D721Med (cell line): ENCODE measurements around the gene CEP128.

Source experiments
- DNase-seq: peaks from one replicate; pipeline ENCODE4 v3.0.0; 2011; ENCODE audit warnings: low spot score; ENCODE audit not compliant: insufficient read length
- FAIRE-seq: peaks from 2 replicates; lab custom pipeline; 2011; peaks lifted over from hg19 to GRCh38; lab: Jason Lieb, UNC
- TF ChIP-seq, protein P1 (sequence below): IDR thresholded peaks from 2 replicates; pipeline ENCODE4 v1.5.1; 2012; ENCODE audit warnings: mild to moderate bottlenecking, control low read depth; ENCODE audit not compliant: insufficient read depth; ENCODE audit errors: missing control alignments

The CEP128 gene

DNA sequence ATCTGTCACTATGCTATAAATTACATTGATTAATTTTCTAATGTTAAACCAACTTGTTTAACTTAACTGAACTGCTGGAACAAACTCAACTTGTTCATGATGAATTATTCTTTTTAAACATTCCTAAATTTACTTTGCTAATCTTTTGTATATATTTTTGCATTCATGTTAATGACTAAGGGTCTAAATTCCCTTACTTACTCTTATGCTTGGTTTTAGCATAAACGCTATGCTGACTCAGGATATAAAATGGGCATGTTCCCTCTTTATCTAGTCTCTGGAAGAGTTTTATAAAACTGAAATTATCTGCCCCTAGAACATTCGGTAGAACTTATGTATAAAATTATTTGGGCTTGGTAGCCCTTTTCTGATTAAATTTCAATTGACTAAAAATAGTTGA lies 387.4 kb downstream of the CEP128 start:
- DNase-seq (no peak), FAIRE-seq (no peak)
- TF ChIP-seq, protein P1, sequence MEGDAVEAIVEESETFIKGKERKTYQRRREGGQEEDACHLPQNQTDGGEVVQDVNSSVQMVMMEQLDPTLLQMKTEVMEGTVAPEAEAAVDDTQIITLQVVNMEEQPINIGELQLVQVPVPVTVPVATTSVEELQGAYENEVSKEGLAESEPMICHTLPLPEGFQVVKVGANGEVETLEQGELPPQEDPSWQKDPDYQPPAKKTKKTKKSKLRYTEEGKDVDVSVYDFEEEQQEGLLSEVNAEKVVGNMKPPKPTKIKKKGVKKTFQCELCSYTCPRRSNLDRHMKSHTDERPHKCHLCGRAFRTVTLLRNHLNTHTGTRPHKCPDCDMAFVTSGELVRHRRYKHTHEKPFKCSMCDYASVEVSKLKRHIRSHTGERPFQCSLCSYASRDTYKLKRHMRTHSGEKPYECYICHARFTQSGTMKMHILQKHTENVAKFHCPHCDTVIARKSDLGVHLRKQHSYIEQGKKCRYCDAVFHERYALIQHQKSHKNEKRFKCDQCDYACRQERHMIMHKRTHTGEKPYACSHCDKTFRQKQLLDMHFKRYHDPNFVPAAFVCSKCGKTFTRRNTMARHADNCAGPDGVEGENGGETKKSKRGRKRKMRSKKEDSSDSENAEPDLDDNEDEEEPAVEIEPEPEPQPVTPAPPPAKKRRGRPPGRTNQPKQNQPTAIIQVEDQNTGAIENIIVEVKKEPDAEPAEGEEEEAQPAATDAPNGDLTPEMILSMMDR: no peak

DNA sequence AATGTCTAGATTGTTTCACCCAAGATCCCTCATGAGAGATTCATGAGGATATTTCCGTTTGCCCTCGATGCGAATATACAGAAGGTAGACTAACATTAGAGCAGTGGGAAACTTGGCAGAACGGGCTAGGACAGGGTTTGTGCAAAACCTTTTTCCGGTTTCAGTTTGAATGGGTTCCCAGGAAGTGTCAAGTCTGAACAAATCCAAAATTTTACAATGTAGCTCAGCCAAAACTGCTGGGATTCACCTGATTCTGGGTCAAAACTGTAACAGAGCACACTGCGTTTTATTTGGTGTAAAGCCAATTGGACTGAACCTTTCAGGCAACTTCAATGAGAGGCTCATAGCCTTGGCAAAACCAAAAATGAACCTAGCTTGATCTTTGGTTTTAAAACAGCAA lies 392.4 kb downstream of the CEP128 start:
- TF ChIP-seq, protein P1: no peak
- FAIRE-seq: no peak
- DNase-seq: no peak

DNA sequence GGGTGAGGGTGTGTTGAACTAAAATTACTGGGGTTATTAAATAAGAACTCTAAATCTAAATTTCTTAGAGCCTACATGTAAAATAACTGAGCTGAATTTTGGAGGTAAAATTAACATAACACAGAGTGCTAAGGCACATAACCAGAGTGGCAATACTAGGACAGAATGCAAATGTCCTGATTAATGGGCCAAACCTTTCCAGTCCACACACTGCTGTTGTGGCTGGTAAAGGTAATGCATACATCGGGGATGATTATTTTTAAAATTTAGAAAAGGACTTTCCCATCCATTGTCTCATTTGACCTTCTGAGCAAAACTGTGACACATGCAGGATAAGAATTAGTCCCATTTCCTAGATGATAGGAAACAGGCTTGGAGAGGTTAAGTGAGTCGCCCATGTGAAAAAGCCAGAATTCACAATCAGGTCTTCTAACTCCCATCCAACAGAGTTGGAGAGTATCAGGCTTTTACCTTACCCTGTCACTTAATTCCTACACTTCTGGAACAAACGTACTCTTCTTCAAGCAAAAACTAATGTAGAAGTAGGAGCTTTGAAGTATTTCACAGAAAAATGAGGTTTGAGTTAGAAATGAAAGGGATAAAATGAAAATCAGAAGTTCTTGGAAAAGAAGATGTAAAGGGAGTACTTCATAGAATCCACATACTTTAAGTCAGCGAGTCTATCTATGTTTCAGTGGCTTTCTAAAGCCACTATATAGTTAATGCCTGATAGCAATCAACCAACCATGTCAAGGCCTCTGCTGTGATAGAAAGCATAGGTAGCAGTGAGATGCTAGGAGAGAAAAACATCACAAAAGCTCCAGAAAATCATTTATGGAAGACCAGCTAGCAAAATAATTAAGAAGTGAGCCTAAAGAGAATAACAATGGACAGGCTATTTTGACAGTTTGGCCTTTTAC lies 395.3 kb downstream of the CEP128 start:
- TF ChIP-seq, protein P1: no peak
- no peak for FAIRE-seq
- no peak for DNase-seq

DNA sequence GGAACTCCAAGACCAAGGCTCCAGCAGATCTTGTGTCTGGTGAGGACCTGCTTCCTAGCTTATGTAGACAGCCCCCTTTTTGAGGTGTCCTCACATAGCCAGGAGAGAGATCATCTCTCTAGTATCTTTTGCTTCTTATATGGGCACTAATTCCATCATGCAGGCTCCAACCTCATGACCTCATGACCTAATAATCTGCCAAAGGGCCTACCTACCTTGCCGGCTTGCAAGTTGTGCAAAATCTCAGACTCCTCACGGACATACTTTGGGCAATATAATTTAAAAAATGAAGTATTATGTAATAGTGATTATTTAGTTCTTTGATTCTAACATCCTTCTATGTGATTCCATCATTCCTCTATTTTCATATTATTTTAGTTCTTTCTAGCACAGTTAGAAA lies 397.2 kb downstream of the CEP128 start:
- TF ChIP-seq, protein P1: no peak
- FAIRE-seq (no peak), DNase-seq (no peak)

DNA sequence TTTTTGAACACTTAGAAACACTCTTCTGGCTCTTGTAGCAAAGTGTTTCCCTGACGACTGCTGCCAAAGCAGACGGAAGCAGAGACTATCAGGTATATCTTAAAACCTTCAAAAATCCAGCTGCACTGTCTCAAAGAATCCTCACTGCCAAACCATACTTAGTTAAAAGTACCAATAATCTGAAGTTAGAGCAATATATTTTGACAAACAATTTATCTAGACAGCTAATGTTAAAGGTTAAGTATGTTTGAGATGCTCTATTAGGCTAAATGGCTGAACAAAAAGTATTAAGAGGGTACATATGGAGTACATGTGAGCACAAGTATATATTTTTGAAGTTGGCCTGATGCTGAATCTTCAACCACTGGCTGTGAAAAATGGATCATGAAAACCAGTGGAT lies 398.3 kb downstream of the CEP128 start:
- TF ChIP-seq, protein P1: no peak
- FAIRE-seq: no peak
- no peak for DNase-seq

DNA sequence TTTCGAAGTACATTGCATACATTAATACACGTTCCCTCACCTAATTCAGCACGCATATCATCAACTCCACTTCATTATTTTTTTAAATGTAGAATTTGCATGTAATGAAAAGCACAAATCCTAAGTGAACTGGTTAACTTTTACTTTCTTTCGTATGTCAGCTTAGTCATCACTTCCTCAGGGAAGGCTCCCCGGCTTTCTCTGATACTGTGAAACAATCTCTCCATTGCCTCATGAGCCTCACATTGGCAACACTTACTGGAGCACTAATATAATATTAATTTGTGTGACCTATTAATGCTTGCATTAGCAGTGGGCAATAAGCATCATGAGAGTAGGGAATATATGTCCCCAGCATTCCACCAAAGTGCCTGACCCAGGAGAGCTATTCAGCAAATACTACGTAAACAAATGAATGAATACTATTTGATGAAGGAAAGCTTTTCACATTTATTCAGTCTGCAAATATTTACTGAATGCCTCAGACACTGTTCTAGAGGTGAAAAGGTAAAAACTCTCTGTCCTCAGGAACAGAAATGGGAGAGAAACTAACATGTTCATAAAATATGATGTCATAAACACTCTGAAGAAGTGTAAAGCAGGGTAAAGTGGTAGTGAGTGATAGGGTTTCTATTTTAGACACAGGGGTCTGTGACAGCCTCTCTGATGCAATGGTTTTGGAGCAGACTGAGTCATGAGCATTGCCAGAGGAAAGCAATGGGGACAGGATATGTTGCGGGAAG lies 402.7 kb downstream of the CEP128 start:
- FAIRE-seq: no peak
- no peak for DNase-seq
- TF ChIP-seq, protein P1: no peak

DNA sequence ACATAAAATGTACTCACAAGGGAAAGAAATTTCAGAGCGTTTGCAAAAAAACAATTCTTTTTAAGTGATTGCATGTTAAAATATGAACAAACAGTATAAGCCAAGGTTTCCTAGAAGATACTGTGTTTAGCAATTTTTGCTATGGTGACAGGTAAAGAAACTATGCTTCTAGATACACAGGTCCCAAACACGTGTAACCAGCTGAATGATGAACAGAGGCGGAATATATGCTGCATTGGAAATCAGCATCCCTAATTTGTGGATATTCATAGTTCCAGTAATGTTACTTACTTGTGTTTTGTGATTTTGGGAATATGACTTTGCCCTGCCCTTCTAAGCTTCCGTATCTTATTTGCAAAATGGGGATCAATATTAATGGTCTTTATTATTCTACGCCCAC lies 403.9 kb downstream of the CEP128 start:
- DNase-seq (no peak), FAIRE-seq (no peak)
- TF ChIP-seq, protein P1: no peak
